IMR-90 (cell line): ENCODE measurements around the gene ARHGEF3. TPM values are rescaled to one million over a fixed set of nuclear protein-coding genes. Genes with fewer than 3 reads are reported as not detected.

Source experiments
- ATAC-seq: fragments of 200-7000 bp; cut with Tn5 transposase; 2 replicates; pipeline ENCODE4 v1.9.1; 2020; ENCODE audit warnings: low read depth, mild to moderate bottlenecking, moderate library complexity
- BruUV-seq: library from RNA; stranded (reverse); fragments of 400-500 nt; replicated peaks from 2 replicates; lab custom pipeline; 2021; lab: Mats Ljungman, UMichigan
- CTCF ChIA-PET: fragments of 300-600 bp; formaldehyde crosslinking; extraction: SDS; loops from one replicate; lab custom pipeline; 2021; ENCODE audit warnings: antibody characterized with exemption; lab: Yijun Ruan, JAX
- POLR2A ChIA-PET: fragments of 300-600 bp; sonication (Branson Sonifier 250); formaldehyde crosslinking; loops from one replicate; lab custom pipeline; 2022; ENCODE audit warnings: antibody characterized with exemption; ENCODE audit not compliant: unreplicated experiment; lab: Charles Lee
- DNase-seq: peaks from one replicate; pipeline ENCODE4 v3.0.0; 2013
- H2AFZ ChIP-seq: replicated peaks from 2 replicates; pipeline ENCODE3; 2013; ENCODE audit warnings: low read length, mild to moderate bottlenecking; ENCODE audit not compliant: poor library complexity
- H2AK5ac ChIP-seq: 2 replicates; pipeline ENCODE4 v1.6.1; 2013; ENCODE audit warnings: low read depth, low read length, inconsistent platforms
- H2AK9ac ChIP-seq: replicated peaks from 2 replicates; pipeline ENCODE3; 2013; ENCODE audit warnings: mild to moderate bottlenecking, low read depth, low read length, moderate library complexity; ENCODE audit not compliant: poor library complexity
- H2BK120ac ChIP-seq: 2 replicates; pipeline ENCODE4 v1.6.1; 2013; ENCODE audit warnings: low read depth, low read length, inconsistent platforms
- H2BK15ac ChIP-seq: 3 replicates; pipeline ENCODE4 v1.6.1; 2013; ENCODE audit warnings: low read depth, low read length, inconsistent platforms
- H2BK20ac ChIP-seq: 2 replicates; pipeline ENCODE4 v1.6.1; 2013; ENCODE audit warnings: low read depth, mild to moderate bottlenecking, inconsistent platforms, low read length, moderate library complexity
- H2BK5ac ChIP-seq: 2 replicates; pipeline ENCODE4 v1.6.1; 2013; ENCODE audit warnings: mild to moderate bottlenecking, low read depth, low read length, inconsistent platforms; ENCODE audit not compliant: poor library complexity, severe bottlenecking
- H3K14ac ChIP-seq: replicated peaks from 2 replicates; pipeline ENCODE4 v1.6.1; 2013; ENCODE audit warnings: low read depth, low read length, inconsistent platforms
- H3K18ac ChIP-seq: 2 replicates; pipeline ENCODE4 v1.6.1; 2013; ENCODE audit warnings: low read depth, low read length, control low read depth
- H3K23ac ChIP-seq: 2 replicates; pipeline ENCODE4 v1.6.1; 2013; ENCODE audit warnings: low read depth, low read length, inconsistent platforms
- H3K27ac ChIP-seq: 2 replicates; pipeline ENCODE4 v1.5.1; 2013; ENCODE audit warnings: mild to moderate bottlenecking, control low read depth, low read length; ENCODE audit not compliant: insufficient read depth
- H3K27me3 ChIP-seq: 2 replicates; pipeline ENCODE4 v1.6.1; 2013; ENCODE audit warnings: low read length; ENCODE audit not compliant: control insufficient read depth, insufficient read depth
- H3K36me3 ChIP-seq: 2 replicates; pipeline ENCODE4 v1.6.1; 2013; ENCODE audit warnings: low read length, mixed read lengths; ENCODE audit not compliant: control insufficient read depth, insufficient read depth
- H3K4ac ChIP-seq: 2 replicates; pipeline ENCODE4 v1.6.1; 2013; ENCODE audit warnings: low read depth, low read length, inconsistent platforms
- H3K4me1 ChIP-seq: 2 replicates; pipeline ENCODE4 v1.6.1; 2013; ENCODE audit warnings: low read length, mixed read lengths; ENCODE audit not compliant: control insufficient read depth, insufficient read depth
- H3K4me2 ChIP-seq: 2 replicates; pipeline ENCODE4 v1.6.1; 2013; ENCODE audit warnings: low read depth, mild to moderate bottlenecking, control low read depth, low read length, moderate library complexity
- H3K4me3 ChIP-seq: 2 replicates; pipeline ENCODE4 v1.5.1; 2013; ENCODE audit warnings: low read depth, mild to moderate bottlenecking, control low read depth, low read length, moderate library complexity; ENCODE audit not compliant: insufficient read depth
- H3K56ac ChIP-seq: 2 replicates; pipeline ENCODE4 v1.6.1; 2013; ENCODE audit warnings: low read length, inconsistent platforms; ENCODE audit not compliant: insufficient read depth; ENCODE audit errors: extremely low read depth
- H3K79me1 ChIP-seq, 2 experiments: 2 replicates each; pipeline ENCODE4 v1.6.1; 2013; ENCODE audit warnings: low read length in 2 of 2, inconsistent platforms in 1 of 2, low read depth in 1 of 2
- H3K9ac ChIP-seq: 2 replicates; pipeline ENCODE4 v1.6.1; 2013; ENCODE audit warnings: low read depth, low read length, control low read depth
- H3K9me1 ChIP-seq: 2 replicates; pipeline ENCODE4 v1.6.1; 2013; ENCODE audit warnings: low read length, inconsistent platforms; ENCODE audit not compliant: insufficient read depth
- H3K9me3 ChIP-seq: 2 replicates; pipeline ENCODE4 v1.6.1; 2013; ENCODE audit warnings: low read length; ENCODE audit not compliant: control insufficient read depth, insufficient read depth
- H4K20me1 ChIP-seq: 2 replicates; pipeline ENCODE4 v1.6.1; 2013; ENCODE audit warnings: low read length, inconsistent platforms; ENCODE audit not compliant: insufficient read depth
- H4K5ac ChIP-seq: 2 replicates; pipeline ENCODE4 v1.6.1; 2013; ENCODE audit warnings: mild to moderate bottlenecking, low read depth, low read length, control low read depth
- H4K8ac ChIP-seq, 2 experiments: 2 replicates each; pipeline ENCODE4 v1.6.1; 2013; ENCODE audit warnings: low read depth in 2 of 2, low read length in 2 of 2, control low read depth in 1 of 2, inconsistent platforms in 1 of 2
- H4K91ac ChIP-seq: 2 replicates; pipeline ENCODE4 v1.6.1; 2013; ENCODE audit warnings: low read depth, low read length, inconsistent platforms; ENCODE audit not compliant: insufficient read depth
- POLR2A ChIP-seq: IDR thresholded peaks from 2 replicates; pipeline ENCODE4 v1.6.1; 2012; ENCODE audit warnings: mild to moderate bottlenecking, low read depth, low read length
- WGBS, 2 experiments: methylation state at CpG; one replicate each; pipeline versions ENCODE4 v1.1.5 to v1.1.7; 2013; ENCODE audit warnings: missing lambda C conversion rate in 2 of 2; ENCODE audit not compliant: insufficient read length in 1 of 2; ENCODE audit errors: extremely low coverage in 2 of 2; 5-methylcytosine and 5-hydroxymethylcytosine counted together
- dilution Hi-C: fragments of 300-500 bp; cut with HindIII; formaldehyde crosslinking; loops from one replicate; pipeline ENCODE4 v1.14.3; 2018; ENCODE audit warnings: low sequenced_read_pairs; ENCODE audit not compliant: unreplicated experiment
- in situ Hi-C: fragments of 300-500 bp; cut with MboI; formaldehyde crosslinking; loops from 3 replicates; pipeline ENCODE4 v1.14.3; 2019; ENCODE audit warnings: low sequenced_read_pairs, inconsistent platforms, mixed read lengths
- intact Hi-C: fragments of 100-400 bp; cut with micrococcal nuclease; formaldehyde crosslinking; loops from 2 replicates; pipeline ENCODE4 v1.10.0; 2022
- polyA plus RNA-seq, 3 experiments: library from polyadenylated mRNA; depleted of rRNA; stranded (reverse); fragments of >200 nt; gene quantifications; 2 replicates each; pipeline ENCODE4 v1.2.3, GENCODE V29; 2012; ENCODE audit warnings: low replicate concordance in 1 of 3
- total RNA-seq: library from RNA; depleted of rRNA; stranded (reverse); fragments of >200 nt; gene quantifications from 2 replicates; pipeline ENCODE4 v1.2.3, GENCODE V29; 2012
- TF ChIP-seq, protein P1 (sequence below): conservative IDR thresholded peaks from 2 replicates; pipeline ENCODE4 v1.5.1; 2012; ENCODE audit warnings: mild to moderate bottlenecking, low read depth, low read length, improper control_type of control experiment
- TF ChIP-seq, protein P2 (sequence below): fragments of 150-350 bp; IDR thresholded peaks from 2 replicates; pipeline ENCODE4 v1.6.1; 2016; ENCODE audit warnings: low read depth, mild to moderate bottlenecking, low read length, moderate library complexity, borderline replicate concordance

ARHGEF3 gene
- total and polyA plus RNA-seq, 2 of the 4 experiments (the other 2 are of a cell fraction) = 2.1 to 2.3 TPM

DNA sequence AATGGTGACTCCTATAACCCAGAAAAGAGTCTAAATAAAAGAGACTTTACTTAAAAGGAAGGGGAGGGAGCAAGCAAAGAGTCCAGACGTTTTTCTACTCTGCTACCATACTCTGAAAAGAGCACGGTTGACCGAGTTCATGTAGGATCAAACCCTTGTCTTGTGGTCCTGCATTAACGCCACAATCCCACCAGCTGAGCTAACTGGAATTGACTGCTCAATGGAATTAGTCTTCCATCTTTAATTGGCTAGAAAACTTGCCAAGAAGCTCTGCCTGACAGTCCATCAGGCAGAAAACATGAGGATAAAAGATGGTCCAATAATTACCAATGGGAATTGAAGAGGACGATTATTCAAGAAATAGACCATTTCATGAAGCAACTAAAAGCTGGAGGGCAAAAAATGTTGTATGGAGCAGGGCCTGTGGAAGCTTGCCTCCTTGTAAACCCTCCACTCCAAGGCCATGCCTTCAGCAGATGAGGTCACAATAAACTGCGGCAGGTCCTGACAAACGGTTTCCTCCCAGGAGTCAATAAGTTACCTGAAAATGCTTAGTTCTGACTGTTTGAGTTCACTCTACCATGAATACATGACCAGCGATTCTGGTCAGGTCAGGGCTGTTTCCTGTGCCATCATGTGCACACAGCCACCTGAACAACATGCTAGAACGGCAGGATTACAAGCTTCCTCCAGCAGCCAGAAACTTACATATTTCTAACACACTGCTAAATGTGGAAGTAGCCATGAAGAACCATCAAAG, 35.6 kb upstream of the ARHGEF3 start:
- Histone ChIP-seq H3K79me1 (no peaks in the 10 kb centered on the region), H3K9ac (no peak overlapping the region), H3K27me3 (no peaks in the 10 kb centered on the region), H3K14ac (no peak overlapping the region), H3K27ac (no peak overlapping the region), H2AK9ac (no peak overlapping the region), H3K56ac (no peak overlapping the region), H2AFZ (no peak overlapping the region), H4K20me1 (no peaks in the 10 kb centered on the region), H3K4me1 (peaks cover 4% of the 10 kb centered on the region), H2AK5ac (0 out of 2 replicates have a peak overlapping the region, but pooled peaks have one; percentile 57), H4K5ac (no peak overlapping the region), H3K4me2 (no peak overlapping the region), H4K8ac (no peak overlapping the region), H3K23ac (no peak overlapping the region), H3K4me3 (no peak overlapping the region), H3K18ac (no peak overlapping the region), H3K4ac (peak overlapping the region; percentile 35; the same call in 1 of the 2 replicates), H2BK5ac (no peak overlapping the region), H3K36me3 (no peaks in the 10 kb centered on the region), H3K9me3 (no peaks in the 10 kb centered on the region), H2BK15ac (peak overlapping the region; percentile 48; the same call in 1 of the 3 replicates), H2BK20ac (no peak overlapping the region; the same call in 1 of the 2 replicates), H4K91ac (0 out of 2 replicates have a peak overlapping the region, but pooled peaks have one; percentile 4), H2BK120ac (no peak overlapping the region), H3K9me1 (peaks cover 3% of the 10 kb centered on the region; the same call in 1 of the 2 replicates)
- ChIA-PET POLR2A (no interaction called here), CTCF (no interaction called here)
- intact Hi-C loops (no loop called here), in situ Hi-C loops (no loop called here), dilution Hi-C loops (no loop called here)
- TF ChIP-seq POLR2A = no peak
- TF ChIP-seq, protein P1, sequence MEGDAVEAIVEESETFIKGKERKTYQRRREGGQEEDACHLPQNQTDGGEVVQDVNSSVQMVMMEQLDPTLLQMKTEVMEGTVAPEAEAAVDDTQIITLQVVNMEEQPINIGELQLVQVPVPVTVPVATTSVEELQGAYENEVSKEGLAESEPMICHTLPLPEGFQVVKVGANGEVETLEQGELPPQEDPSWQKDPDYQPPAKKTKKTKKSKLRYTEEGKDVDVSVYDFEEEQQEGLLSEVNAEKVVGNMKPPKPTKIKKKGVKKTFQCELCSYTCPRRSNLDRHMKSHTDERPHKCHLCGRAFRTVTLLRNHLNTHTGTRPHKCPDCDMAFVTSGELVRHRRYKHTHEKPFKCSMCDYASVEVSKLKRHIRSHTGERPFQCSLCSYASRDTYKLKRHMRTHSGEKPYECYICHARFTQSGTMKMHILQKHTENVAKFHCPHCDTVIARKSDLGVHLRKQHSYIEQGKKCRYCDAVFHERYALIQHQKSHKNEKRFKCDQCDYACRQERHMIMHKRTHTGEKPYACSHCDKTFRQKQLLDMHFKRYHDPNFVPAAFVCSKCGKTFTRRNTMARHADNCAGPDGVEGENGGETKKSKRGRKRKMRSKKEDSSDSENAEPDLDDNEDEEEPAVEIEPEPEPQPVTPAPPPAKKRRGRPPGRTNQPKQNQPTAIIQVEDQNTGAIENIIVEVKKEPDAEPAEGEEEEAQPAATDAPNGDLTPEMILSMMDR = no peak
- TF ChIP-seq, protein P2, sequence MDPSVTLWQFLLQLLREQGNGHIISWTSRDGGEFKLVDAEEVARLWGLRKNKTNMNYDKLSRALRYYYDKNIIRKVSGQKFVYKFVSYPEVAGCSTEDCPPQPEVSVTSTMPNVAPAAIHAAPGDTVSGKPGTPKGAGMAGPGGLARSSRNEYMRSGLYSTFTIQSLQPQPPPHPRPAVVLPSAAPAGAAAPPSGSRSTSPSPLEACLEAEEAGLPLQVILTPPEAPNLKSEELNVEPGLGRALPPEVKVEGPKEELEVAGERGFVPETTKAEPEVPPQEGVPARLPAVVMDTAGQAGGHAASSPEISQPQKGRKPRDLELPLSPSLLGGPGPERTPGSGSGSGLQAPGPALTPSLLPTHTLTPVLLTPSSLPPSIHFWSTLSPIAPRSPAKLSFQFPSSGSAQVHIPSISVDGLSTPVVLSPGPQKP = no peak
- BruUV-seq = no TSS peak
- WGBS, 2 experiments = 100% methylated on average over 4 of the region's 9 CpGs; no CpG with 5 or more reads in 1 of the 2 experiments
- DNase-seq (no peak), ATAC-seq (no peak)
